Loucy (cell line): ENCODE measurements around the gene SLC16A7.

Experiments
- H2AFZ ChIP-seq: fragments of 200-600 bp; sonication (generic); 2 replicates; pipeline ENCODE4 v1.6.0; 2016; ENCODE audit warnings: antibody characterized with exemption, mild to moderate bottlenecking, low read length, moderate library complexity
- H3F3A ChIP-seq: fragments of 200-600 bp; 2 replicates; pipeline ENCODE4 v1.6.0; 2016; ENCODE audit warnings: antibody characterized with exemption, low read depth, mild to moderate bottlenecking
- H3K27me3 ChIP-seq: fragments of 200-600 bp; sonication (generic); 2 replicates; pipeline ENCODE4 v1.6.1; 2014; ENCODE audit warnings: low read length, mild to moderate bottlenecking; ENCODE audit not compliant: insufficient read depth, poor library complexity, severe bottlenecking
- H3K36me3 ChIP-seq: fragments of 200-600 bp; sonication (generic); 2 replicates; pipeline ENCODE4 v1.6.1; 2016; ENCODE audit warnings: low read length; ENCODE audit not compliant: insufficient read depth
- H3K4me1 ChIP-seq: fragments of 200-600 bp; sonication (generic); 2 replicates; pipeline ENCODE4 v1.5.1; 2014; ENCODE audit warnings: low read length, mild to moderate bottlenecking; ENCODE audit not compliant: insufficient read depth, poor library complexity, severe bottlenecking
- H3K4me2 ChIP-seq: fragments of 200-600 bp; sonication (generic); 2 replicates; pipeline ENCODE4 v1.6.0; 2014; ENCODE audit warnings: antibody characterized with exemption, low read length, low read depth, mild to moderate bottlenecking; ENCODE audit not compliant: poor library complexity, severe bottlenecking
- H3K4me3 ChIP-seq: fragments of 200-600 bp; sonication (generic); 2 replicates; pipeline ENCODE4 v1.5.1; 2014; ENCODE audit warnings: low read length, mild to moderate bottlenecking, mixed read lengths; ENCODE audit not compliant: poor library complexity, severe bottlenecking
- H3K79me2 ChIP-seq: fragments of 200-600 bp; sonication (generic); 2 replicates; pipeline ENCODE4 v1.6.1; 2014; ENCODE audit warnings: low read length; ENCODE audit not compliant: insufficient read depth
- H3K9ac ChIP-seq: fragments of 200-600 bp; sonication (generic); 2 replicates; pipeline ENCODE4 v1.6.0; 2014; ENCODE audit warnings: mild to moderate bottlenecking, low read depth, low read length, moderate library complexity; ENCODE audit not compliant: poor library complexity, severe bottlenecking
- H3K9me2 ChIP-seq: fragments of 200-600 bp; sonication (generic); replicated peaks from 2 replicates; pipeline ENCODE4 v1.6.1; 2016; ENCODE audit warnings: low read depth, low read length, mixed read lengths
- H3K9me3 ChIP-seq: fragments of 200-600 bp; sonication (generic); 2 replicates; pipeline ENCODE4 v1.6.1; 2014; ENCODE audit warnings: mild to moderate bottlenecking, antibody characterized with exemption, low read length, low read depth; ENCODE audit not compliant: insufficient read depth
- H4K20me1 ChIP-seq: fragments of 200-600 bp; sonication (generic); 2 replicates; pipeline ENCODE4 v1.6.0; 2014; ENCODE audit warnings: antibody characterized with exemption, low read length, mild to moderate bottlenecking; ENCODE audit not compliant: insufficient read depth, poor library complexity, severe bottlenecking
- EZH2phosphoT487 ChIP-seq: fragments of 200-600 bp; IDR thresholded peaks from 2 replicates; pipeline ENCODE4 v1.6.1; 2018; ENCODE audit warnings: antibody characterized with exemption, mild to moderate bottlenecking, moderate library complexity, borderline replicate concordance
- TF ChIP-seq, protein P1 (sequence below): fragments of 200-600 bp; sonication (generic); conservative IDR thresholded peaks from 2 replicates; pipeline ENCODE4 v1.5.1; 2014; ENCODE audit warnings: mild to moderate bottlenecking, antibody characterized with exemption, low read length

SLC16A7 gene

DNA sequence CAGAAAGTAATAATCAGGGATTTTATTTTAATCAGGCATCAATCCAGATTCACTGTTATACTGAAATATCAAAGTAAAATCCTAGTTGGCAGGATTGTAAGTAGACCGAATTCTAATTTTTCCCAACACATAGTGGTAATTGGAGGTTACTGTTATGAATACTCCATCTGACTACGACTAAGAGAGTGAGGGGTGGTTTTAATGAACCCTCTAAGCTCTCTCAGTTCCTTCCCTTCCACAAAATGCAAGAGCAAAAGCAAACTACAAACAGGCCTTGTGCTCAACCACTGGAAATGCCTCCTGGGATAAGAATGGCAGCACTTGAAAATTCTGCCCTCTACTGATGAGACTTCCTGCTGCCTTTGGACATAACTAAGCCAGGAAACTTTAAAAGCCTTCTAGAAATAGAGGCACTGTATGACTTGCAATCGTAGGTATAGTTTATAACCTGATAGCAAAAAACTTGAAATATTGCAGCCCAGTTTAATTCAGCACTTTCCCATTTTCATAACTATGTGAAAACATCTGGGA is 184.8 kb downstream of the SLC16A7 start:
- Histone ChIP-seq H3K4me3 (no peak overlapping the region), H3K4me1 (peaks cover 14% of the 10 kb centered on the region), H4K20me1 (no peaks in the 10 kb centered on the region), H3K79me2 (no peaks in the 10 kb centered on the region), H2AFZ (no peak overlapping the region), H3K27me3 (no peaks in the 10 kb centered on the region), H3K4me2 (no peak overlapping the region), H3F3A (no peaks in the 10 kb centered on the region), H3K36me3 (no peaks in the 10 kb centered on the region), H3K9me2 (no peaks in the 10 kb centered on the region), H3K9me3 (no peaks in the 10 kb centered on the region), H3K9ac (no peak overlapping the region)
- TF ChIP-seq, protein P1, sequence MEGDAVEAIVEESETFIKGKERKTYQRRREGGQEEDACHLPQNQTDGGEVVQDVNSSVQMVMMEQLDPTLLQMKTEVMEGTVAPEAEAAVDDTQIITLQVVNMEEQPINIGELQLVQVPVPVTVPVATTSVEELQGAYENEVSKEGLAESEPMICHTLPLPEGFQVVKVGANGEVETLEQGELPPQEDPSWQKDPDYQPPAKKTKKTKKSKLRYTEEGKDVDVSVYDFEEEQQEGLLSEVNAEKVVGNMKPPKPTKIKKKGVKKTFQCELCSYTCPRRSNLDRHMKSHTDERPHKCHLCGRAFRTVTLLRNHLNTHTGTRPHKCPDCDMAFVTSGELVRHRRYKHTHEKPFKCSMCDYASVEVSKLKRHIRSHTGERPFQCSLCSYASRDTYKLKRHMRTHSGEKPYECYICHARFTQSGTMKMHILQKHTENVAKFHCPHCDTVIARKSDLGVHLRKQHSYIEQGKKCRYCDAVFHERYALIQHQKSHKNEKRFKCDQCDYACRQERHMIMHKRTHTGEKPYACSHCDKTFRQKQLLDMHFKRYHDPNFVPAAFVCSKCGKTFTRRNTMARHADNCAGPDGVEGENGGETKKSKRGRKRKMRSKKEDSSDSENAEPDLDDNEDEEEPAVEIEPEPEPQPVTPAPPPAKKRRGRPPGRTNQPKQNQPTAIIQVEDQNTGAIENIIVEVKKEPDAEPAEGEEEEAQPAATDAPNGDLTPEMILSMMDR = peak; percentile 70
- TF ChIP-seq EZH2phosphoT487 = no peak

GRCh38 chr12:59787610-59788009 is 191.8 kb downstream of the SLC16A7 start:
- Histone ChIP-seq H3K36me3 (no peaks in the 10 kb centered on the region), H3K4me2 (no peak overlapping the region), H3K4me1 (no peaks in the 10 kb centered on the region), H3F3A (no peaks in the 10 kb centered on the region), H3K9me3 (no peaks in the 10 kb centered on the region), H3K4me3 (no peak overlapping the region), H3K9ac (no peak overlapping the region), H2AFZ (no peak overlapping the region), H3K9me2 (no peaks in the 10 kb centered on the region), H3K79me2 (no peaks in the 10 kb centered on the region), H4K20me1 (no peaks in the 10 kb centered on the region), H3K27me3 (no peaks in the 10 kb centered on the region)
- TF ChIP-seq, protein P1 = no peak
- TF ChIP-seq EZH2phosphoT487 = no peak

- no peak overlapping the region for H3K4me3 ChIP-seq
- H3K36me3 ChIP-seq = no peaks in the 10 kb centered on the region
- no peak overlapping the region for H3K4me2 ChIP-seq
- no peaks in the 10 kb centered on the region for H3K9me3 ChIP-seq
- no peak overlapping the region for H2AFZ ChIP-seq
- no peaks in the 10 kb centered on the region for H3K27me3 ChIP-seq
- TF ChIP-seq, protein P1 = no peak
- no peak for TF ChIP-seq EZH2phosphoT487
- H4K20me1 ChIP-seq = no peaks in the 10 kb centered on the region
- H3K9ac ChIP-seq = no peak overlapping the region
- no peaks in the 10 kb centered on the region for H3K9me2 ChIP-seq
- no peaks in the 10 kb centered on the region for H3K79me2 ChIP-seq
- H3F3A ChIP-seq = no peaks in the 10 kb centered on the region
- no peaks in the 10 kb centered on the region for H3K4me1 ChIP-seq
These were observed 196.8 kb downstream of the SLC16A7 start for GRCh38 chr12:59792647-59793046.
